ENCODE data around the gene NKX1-1.

NKX1-1 gene

GRCh38 chr4:1385373-1386340 is 20.6 kb downstream of the NKX1-1 start:
- H3K9ac ChIP-seq (ENCODE audit: low read length): no peak overlapping the region
- no peak overlapping the region for H4K8ac ChIP-seq (ENCODE audit: low read length)
- H3K23ac ChIP-seq (ENCODE audit: low read length in 2 of 2): no peak overlapping the region
- no peak overlapping the region for H2AK5ac ChIP-seq (ENCODE audit: low read length, severe bottlenecking)
- no peak overlapping the region for H3K14ac ChIP-seq (ENCODE audit: low read length in 2 of 2)
- peaks cover 1% of the 10 kb centered on the region for H3K79me1 ChIP-seq (replicated peaks; ENCODE audit: low read length, poor library complexity, severe bottlenecking)
- 97% methylated on average over 44 of the region's 44 CpGs for WGBS
- H3K9me3 ChIP-seq (ENCODE audit: control insufficient read depth, low read length): peaks cover 28% of the 10 kb centered on the region
- H3K4ac ChIP-seq (ENCODE audit: low read depth in 1 of 2, low read length in 2 of 2): no peak overlapping the region
- no peak overlapping the region for H3K4me2 ChIP-seq (ENCODE audit: low read length, poor library complexity, severe bottlenecking)
- no peak overlapping the region for H2BK15ac ChIP-seq (ENCODE audit: low read depth, poor library complexity, severe bottlenecking)
- H2AFZ ChIP-seq (ENCODE audit: low read depth, low read length): no peak overlapping the region
- H3K4me3 ChIP-seq (ENCODE audit: insufficient read depth in 1 of 2, low read depth in 1 of 2, low read length in 2 of 2): no peak overlapping the region
- DNase-seq: no peak
- H3K18ac ChIP-seq (ENCODE audit: low read depth in 1 of 2, low read length in 2 of 2): no peak overlapping the region
- H4K91ac ChIP-seq (ENCODE audit: low read length): no peak overlapping the region
- no peak overlapping the region for H2BK120ac ChIP-seq (ENCODE audit: low read depth, low read length)
- H3K27me3 ChIP-seq (ENCODE audit: control insufficient read depth in 1 of 2, insufficient read depth in 1 of 2, low read length in 2 of 2): no peaks in the 10 kb centered on the region
- H2BK5ac ChIP-seq (ENCODE audit: low read depth, low read length, poor library complexity, severe bottlenecking): no peak overlapping the region
- no peaks in the 10 kb centered on the region for H3K4me1 ChIP-seq (ENCODE audit: control insufficient read depth, insufficient read depth, low read depth, low read length)
- no peak overlapping the region for H2BK12ac ChIP-seq (ENCODE audit: low read length in 2 of 2)
- H3K36me3 ChIP-seq (ENCODE audit: control insufficient read depth in 1 of 2, insufficient read depth in 2 of 2, low read depth in 1 of 2, low read length in 2 of 2): peaks cover 58 to 66% of the 10 kb centered on the region in 2 experiments
- H3K27ac ChIP-seq (ENCODE audit: low read length, poor library complexity, severe bottlenecking): no peak overlapping the region

- no peak overlapping the region for H3K4me2 ChIP-seq (ENCODE audit: low read length, poor library complexity, severe bottlenecking)
- no peak overlapping the region for H2AK5ac ChIP-seq (ENCODE audit: low read length, severe bottlenecking)
- WGBS: 97% methylated on average over 15 of the region's 16 CpGs
- H3K9me3 ChIP-seq (ENCODE audit: control insufficient read depth, low read length): peaks cover 23% of the 10 kb centered on the region
- no peak overlapping the region for H3K14ac ChIP-seq (ENCODE audit: low read length in 2 of 2)
- H2AFZ ChIP-seq (ENCODE audit: low read depth, low read length): no peak overlapping the region
- H3K36me3 ChIP-seq (ENCODE audit: control insufficient read depth in 1 of 2, insufficient read depth in 2 of 2, low read depth in 1 of 2, low read length in 2 of 2): peaks cover 60 to 64% of the 10 kb centered on the region in 2 experiments
- H3K18ac ChIP-seq (ENCODE audit: low read depth in 1 of 2, low read length in 2 of 2): no peak overlapping the region
- H3K4me1 ChIP-seq (ENCODE audit: control insufficient read depth, insufficient read depth, low read depth, low read length): no peaks in the 10 kb centered on the region
- no peak overlapping the region for H2BK15ac ChIP-seq (ENCODE audit: low read depth, poor library complexity, severe bottlenecking)
- H3K27ac ChIP-seq (ENCODE audit: low read length, poor library complexity, severe bottlenecking): no peak overlapping the region
- H4K91ac ChIP-seq (ENCODE audit: low read length): no peak overlapping the region
- H3K4ac ChIP-seq (ENCODE audit: low read depth in 1 of 2, low read length in 2 of 2): no peak overlapping the region
- no peak overlapping the region for H3K9ac ChIP-seq (ENCODE audit: low read length)
- H3K23ac ChIP-seq (ENCODE audit: low read length in 2 of 2): no peak overlapping the region
- no peak overlapping the region for H2BK120ac ChIP-seq (ENCODE audit: low read depth, low read length)
- H4K8ac ChIP-seq (ENCODE audit: low read length): no peak overlapping the region
- no peaks in the 10 kb centered on the region for H3K79me1 ChIP-seq (replicated peaks; ENCODE audit: low read length, poor library complexity, severe bottlenecking)
- no peak for DNase-seq
- no peak overlapping the region for H3K4me3 ChIP-seq (ENCODE audit: insufficient read depth in 1 of 2, low read depth in 1 of 2, low read length in 2 of 2)
- H2BK12ac ChIP-seq (ENCODE audit: low read length in 2 of 2): no peak overlapping the region
- H3K27me3 ChIP-seq (ENCODE audit: control insufficient read depth in 1 of 2, insufficient read depth in 1 of 2, low read length in 2 of 2): no peaks in the 10 kb centered on the region
- no peak overlapping the region for H2BK5ac ChIP-seq (ENCODE audit: low read depth, low read length, poor library complexity, severe bottlenecking)
These were observed 21.4 kb downstream of the NKX1-1 start for GRCh38 chr4:1384675-1385372.

- no peak overlapping the region for H2BK120ac ChIP-seq (ENCODE audit: low read depth, low read length)
- H3K4me1 ChIP-seq (ENCODE audit: control insufficient read depth, insufficient read depth, low read depth, low read length): no peaks in the 10 kb centered on the region
- H4K91ac ChIP-seq (ENCODE audit: low read length): no peak overlapping the region
- no peak overlapping the region for H3K4me2 ChIP-seq (ENCODE audit: low read length, poor library complexity, severe bottlenecking)
- H3K23ac ChIP-seq (ENCODE audit: low read length in 2 of 2): no peak overlapping the region
- no peaks in the 10 kb centered on the region for H3K79me1 ChIP-seq (replicated peaks; ENCODE audit: low read length, poor library complexity, severe bottlenecking)
- no peaks in the 10 kb centered on the region for H3K27me3 ChIP-seq (ENCODE audit: control insufficient read depth in 1 of 2, insufficient read depth in 1 of 2, low read length in 2 of 2)
- no peak for DNase-seq
- no peak overlapping the region for H3K18ac ChIP-seq (ENCODE audit: low read depth in 1 of 2, low read length in 2 of 2)
- H3K14ac ChIP-seq (ENCODE audit: low read length in 2 of 2): no peak overlapping the region
- WGBS: 95% methylated on average over 34 of the region's 34 CpGs
- no peak overlapping the region for H3K9ac ChIP-seq (ENCODE audit: low read length)
- no peak overlapping the region for H3K4ac ChIP-seq (ENCODE audit: low read depth in 1 of 2, low read length in 2 of 2)
- no peak overlapping the region for H2BK5ac ChIP-seq (ENCODE audit: low read depth, low read length, poor library complexity, severe bottlenecking)
- H3K9me3 ChIP-seq (ENCODE audit: control insufficient read depth, low read length): peaks cover 16% of the 10 kb centered on the region
- H2BK12ac ChIP-seq (ENCODE audit: low read length in 2 of 2): no peak overlapping the region
- H3K27ac ChIP-seq (ENCODE audit: low read length, poor library complexity, severe bottlenecking): no peak overlapping the region
- no peak overlapping the region for H2BK15ac ChIP-seq (ENCODE audit: low read depth, poor library complexity, severe bottlenecking)
- H2AK5ac ChIP-seq (ENCODE audit: low read length, severe bottlenecking): no peak overlapping the region
- H3K36me3 ChIP-seq (ENCODE audit: control insufficient read depth in 1 of 2, insufficient read depth in 2 of 2, low read depth in 1 of 2, low read length in 2 of 2): peaks cover 53 to 64% of the 10 kb centered on the region in 2 experiments
- no peak overlapping the region for H2AFZ ChIP-seq (ENCODE audit: low read depth, low read length)
- H4K8ac ChIP-seq (ENCODE audit: low read length): no peak overlapping the region
- no peak overlapping the region for H3K4me3 ChIP-seq (ENCODE audit: insufficient read depth in 1 of 2, low read depth in 1 of 2, low read length in 2 of 2)
These were observed 22.3 kb downstream of the NKX1-1 start for GRCh38 chr4:1383728-1384591.

Measured in mesenchymal stem cell (in vitro differentiated cells and primary cell).